Measurements from ENCODE around the gene AQR. TPM values are rescaled to one million over a fixed set of nuclear protein-coding genes. Genes with fewer than 3 reads are reported as not detected.

AQR gene
- total RNA-seq, 1 experiment from 2014 or later, result 62.1 TPM

DNA sequence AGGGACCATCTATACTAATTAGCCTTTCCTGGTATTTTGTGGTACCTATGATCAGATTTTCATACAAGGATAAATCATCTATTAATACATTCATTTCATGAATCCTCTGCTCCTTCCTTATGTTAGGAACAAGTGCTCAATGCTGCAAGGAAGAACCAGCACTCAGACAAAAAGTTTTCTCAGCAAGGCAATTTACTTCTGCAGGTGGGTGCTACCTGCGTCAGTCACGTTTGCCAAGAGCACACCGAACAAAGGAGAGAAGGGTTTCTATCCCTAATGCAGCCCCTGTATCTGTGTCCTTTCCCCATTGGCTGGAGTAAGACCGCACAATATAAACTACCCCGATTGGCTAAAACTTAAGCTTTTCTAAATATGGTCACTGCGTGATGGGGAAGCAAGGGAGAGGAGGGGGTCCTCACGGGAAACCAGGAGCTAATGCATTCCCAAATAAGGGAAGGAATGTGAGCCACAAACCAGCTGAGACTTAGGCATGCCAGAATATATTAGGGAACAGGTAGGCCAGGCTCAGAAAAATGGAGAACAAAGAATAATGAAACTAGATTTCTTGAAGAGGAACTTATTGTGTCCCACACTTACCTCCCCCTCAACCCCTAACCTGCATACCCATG lies 76.5 kb downstream of the AQR start (continued):
- TF ChIP-seq ZBTB21 (CRISPR knock-in tag; IDR thresholded peaks at IDR 0.05; ENCODE audit: borderline replicate concordance) (no peak), NFE2L1 (CRISPR knock-in tag; IDR thresholded peaks at IDR 0.05) (no peak), MXD4 (CRISPR knock-in tag; IDR thresholded peaks at IDR 0.05; ENCODE audit: borderline replicate concordance) (no peak)
- TF ChIP-seq, protein P1, sequence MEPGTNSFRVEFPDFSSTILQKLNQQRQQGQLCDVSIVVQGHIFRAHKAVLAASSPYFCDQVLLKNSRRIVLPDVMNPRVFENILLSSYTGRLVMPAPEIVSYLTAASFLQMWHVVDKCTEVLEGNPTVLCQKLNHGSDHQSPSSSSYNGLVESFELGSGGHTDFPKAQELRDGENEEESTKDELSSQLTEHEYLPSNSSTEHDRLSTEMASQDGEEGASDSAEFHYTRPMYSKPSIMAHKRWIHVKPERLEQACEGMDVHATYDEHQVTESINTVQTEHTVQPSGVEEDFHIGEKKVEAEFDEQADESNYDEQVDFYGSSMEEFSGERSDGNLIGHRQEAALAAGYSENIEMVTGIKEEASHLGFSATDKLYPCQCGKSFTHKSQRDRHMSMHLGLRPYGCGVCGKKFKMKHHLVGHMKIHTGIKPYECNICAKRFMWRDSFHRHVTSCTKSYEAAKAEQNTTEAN (CRISPR knock-in tag; IDR thresholded peaks at IDR 0.05), result no peak
- TF ChIP-seq, protein P2, sequence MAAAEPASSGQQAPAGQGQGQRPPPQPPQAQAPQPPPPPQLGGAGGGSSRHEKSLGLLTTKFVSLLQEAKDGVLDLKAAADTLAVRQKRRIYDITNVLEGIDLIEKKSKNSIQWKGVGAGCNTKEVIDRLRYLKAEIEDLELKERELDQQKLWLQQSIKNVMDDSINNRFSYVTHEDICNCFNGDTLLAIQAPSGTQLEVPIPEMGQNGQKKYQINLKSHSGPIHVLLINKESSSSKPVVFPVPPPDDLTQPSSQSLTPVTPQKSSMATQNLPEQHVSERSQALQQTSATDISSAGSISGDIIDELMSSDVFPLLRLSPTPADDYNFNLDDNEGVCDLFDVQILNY (CRISPR knock-in tag; IDR thresholded peaks at IDR 0.05), result no peak

DNA sequence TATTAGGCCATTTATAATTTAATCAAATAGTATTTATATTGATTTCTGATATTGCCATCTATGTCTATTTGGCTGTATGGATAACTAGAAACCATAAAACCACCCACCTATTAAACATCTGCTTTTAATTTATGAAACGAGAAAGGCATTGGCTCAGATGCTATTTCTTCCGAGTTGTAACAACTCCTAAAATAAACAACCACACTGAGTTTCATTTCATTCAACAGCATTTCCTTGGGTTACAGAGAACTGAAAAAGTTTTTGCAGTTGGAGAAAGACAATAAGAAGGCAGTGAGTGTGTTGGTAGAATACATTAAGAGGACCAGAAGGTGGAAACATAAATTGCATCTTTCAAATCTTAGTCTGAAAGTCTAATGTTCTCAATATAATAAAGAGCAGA lies 79.1 kb downstream of the AQR start:
- H3K9me3 Mint-ChIP-seq, result peaks cover 31% of the 10 kb centered on the region
- DNase-seq (ENCODE audit: low spot score) (no peak), ATAC-seq (no peak)
- H3K36me3 Mint-ChIP-seq, result peaks cover 72% of the 10 kb centered on the region
- ChIA-PET POLR2A (no interaction called here), CTCF (interaction anchor here (1.0 kb wide), 1 partner anchor 280 kb away, joined by 3 read pairs; no protein-coding TSS in a partner anchor)
- no peak overlapping the region for H3K4me3 Mint-ChIP-seq
- H3K27me3 Mint-ChIP-seq (ENCODE audit: low read depth), result no peaks in the 10 kb centered on the region
- TF ChIP-seq ZNF423 (CRISPR knock-in tag; IDR thresholded peaks at IDR 0.05) (no peak), MXD4 (CRISPR knock-in tag; IDR thresholded peaks at IDR 0.05; ENCODE audit: borderline replicate concordance) (no peak), ELF4 (CRISPR knock-in tag; IDR thresholded peaks at IDR 0.05; ENCODE audit: low read depth) (no peak), SOX15 (CRISPR knock-in tag; IDR thresholded peaks at IDR 0.05) (no peak), TEAD1 (CRISPR knock-in tag; IDR thresholded peaks at IDR 0.05) (no peak), NFYB (CRISPR knock-in tag; conservative IDR thresholded peaks at IDR 0.05; ENCODE audit: low read depth) (no peak)
- TF ChIP-seq, protein P3, sequence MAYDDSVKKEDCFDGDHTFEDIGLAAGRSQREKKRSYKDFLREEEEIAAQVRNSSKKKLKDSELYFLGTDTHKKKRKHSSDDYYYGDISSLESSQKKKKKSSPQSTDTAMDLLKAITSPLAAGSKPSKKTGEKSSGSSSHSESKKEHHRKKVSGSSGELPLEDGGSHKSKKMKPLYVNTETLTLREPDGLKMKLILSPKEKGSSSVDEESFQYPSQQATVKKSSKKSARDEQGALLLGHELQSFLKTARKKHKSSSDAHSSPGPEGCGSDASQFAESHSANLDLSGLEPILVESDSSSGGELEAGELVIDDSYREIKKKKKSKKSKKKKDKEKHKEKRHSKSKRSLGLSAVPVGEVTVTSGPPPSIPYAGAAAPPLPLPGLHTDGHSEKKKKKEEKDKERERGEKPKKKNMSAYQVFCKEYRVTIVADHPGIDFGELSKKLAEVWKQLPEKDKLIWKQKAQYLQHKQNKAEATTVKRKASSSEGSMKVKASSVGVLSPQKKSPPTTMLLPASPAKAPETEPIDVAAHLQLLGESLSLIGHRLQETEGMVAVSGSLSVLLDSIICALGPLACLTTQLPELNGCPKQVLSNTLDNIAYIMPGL (CRISPR knock-in tag; IDR thresholded peaks at IDR 0.05), result no peak
- TF ChIP-seq, protein P4, sequence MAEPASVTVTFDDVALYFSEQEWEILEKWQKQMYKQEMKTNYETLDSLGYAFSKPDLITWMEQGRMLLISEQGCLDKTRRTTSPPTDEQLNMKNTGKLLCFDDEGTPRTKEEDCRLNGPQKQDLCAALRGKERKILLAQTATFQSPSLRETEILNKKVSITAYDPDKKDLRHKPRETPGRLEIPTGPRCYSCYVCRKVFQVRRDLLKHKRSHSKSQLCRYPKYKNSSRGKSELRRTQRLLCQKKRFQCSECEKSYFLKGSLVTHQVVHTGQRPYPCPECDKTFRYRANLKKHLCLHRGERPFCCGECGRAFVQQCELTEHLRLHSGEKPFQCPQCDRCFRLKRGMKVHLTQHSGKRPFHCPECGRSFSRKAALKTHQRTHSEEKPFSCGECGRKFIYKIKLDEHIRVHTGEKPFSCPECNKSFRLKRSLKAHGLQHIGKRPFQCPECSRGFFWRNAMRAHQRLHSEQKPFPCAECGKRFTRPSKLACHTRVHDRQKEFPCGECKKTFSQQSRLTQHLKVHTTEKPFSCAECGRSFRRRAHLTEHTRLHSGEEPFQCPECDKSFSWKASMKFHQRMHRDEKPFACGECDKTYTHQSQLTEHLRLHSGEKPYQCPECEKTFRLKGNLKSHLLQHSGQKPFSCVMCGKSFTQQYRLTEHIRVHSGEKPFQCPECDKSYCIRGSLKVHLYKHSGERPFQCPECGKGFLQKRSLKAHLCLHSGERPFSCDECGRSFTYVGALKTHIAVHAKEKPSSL (CRISPR knock-in tag; conservative IDR thresholded peaks at IDR 0.05), result no peak
- TF ChIP-seq, protein P2 (CRISPR knock-in tag; IDR thresholded peaks at IDR 0.05), result no peak
- TF ChIP-seq, protein P5, sequence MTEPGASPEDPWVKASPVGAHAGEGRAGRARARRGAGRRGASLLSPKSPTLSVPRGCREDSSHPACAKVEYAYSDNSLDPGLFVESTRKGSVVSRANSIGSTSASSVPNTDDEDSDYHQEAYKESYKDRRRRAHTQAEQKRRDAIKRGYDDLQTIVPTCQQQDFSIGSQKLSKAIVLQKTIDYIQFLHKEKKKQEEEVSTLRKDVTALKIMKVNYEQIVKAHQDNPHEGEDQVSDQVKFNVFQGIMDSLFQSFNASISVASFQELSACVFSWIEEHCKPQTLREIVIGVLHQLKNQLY (CRISPR knock-in tag; IDR thresholded peaks at IDR 0.05), result no peak
- TF ChIP-seq, protein P6, sequence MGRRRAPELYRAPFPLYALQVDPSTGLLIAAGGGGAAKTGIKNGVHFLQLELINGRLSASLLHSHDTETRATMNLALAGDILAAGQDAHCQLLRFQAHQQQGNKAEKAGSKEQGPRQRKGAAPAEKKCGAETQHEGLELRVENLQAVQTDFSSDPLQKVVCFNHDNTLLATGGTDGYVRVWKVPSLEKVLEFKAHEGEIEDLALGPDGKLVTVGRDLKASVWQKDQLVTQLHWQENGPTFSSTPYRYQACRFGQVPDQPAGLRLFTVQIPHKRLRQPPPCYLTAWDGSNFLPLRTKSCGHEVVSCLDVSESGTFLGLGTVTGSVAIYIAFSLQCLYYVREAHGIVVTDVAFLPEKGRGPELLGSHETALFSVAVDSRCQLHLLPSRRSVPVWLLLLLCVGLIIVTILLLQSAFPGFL (CRISPR knock-in tag; IDR thresholded peaks at IDR 0.05; ENCODE audit: borderline replicate concordance), result no peak
- TF ChIP-seq, protein P7, sequence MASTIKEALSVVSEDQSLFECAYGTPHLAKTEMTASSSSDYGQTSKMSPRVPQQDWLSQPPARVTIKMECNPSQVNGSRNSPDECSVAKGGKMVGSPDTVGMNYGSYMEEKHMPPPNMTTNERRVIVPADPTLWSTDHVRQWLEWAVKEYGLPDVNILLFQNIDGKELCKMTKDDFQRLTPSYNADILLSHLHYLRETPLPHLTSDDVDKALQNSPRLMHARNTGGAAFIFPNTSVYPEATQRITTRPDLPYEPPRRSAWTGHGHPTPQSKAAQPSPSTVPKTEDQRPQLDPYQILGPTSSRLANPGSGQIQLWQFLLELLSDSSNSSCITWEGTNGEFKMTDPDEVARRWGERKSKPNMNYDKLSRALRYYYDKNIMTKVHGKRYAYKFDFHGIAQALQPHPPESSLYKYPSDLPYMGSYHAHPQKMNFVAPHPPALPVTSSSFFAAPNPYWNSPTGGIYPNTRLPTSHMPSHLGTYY (CRISPR knock-in tag; IDR thresholded peaks at IDR 0.05), result no peak
- TF ChIP-seq, protein P8, sequence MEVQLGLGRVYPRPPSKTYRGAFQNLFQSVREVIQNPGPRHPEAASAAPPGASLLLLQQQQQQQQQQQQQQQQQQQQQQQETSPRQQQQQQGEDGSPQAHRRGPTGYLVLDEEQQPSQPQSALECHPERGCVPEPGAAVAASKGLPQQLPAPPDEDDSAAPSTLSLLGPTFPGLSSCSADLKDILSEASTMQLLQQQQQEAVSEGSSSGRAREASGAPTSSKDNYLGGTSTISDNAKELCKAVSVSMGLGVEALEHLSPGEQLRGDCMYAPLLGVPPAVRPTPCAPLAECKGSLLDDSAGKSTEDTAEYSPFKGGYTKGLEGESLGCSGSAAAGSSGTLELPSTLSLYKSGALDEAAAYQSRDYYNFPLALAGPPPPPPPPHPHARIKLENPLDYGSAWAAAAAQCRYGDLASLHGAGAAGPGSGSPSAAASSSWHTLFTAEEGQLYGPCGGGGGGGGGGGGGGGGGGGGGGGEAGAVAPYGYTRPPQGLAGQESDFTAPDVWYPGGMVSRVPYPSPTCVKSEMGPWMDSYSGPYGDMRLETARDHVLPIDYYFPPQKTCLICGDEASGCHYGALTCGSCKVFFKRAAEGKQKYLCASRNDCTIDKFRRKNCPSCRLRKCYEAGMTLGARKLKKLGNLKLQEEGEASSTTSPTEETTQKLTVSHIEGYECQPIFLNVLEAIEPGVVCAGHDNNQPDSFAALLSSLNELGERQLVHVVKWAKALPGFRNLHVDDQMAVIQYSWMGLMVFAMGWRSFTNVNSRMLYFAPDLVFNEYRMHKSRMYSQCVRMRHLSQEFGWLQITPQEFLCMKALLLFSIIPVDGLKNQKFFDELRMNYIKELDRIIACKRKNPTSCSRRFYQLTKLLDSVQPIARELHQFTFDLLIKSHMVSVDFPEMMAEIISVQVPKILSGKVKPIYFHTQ (CRISPR knock-in tag; IDR thresholded peaks at IDR 0.05), result no peak
- H3K4me1 Mint-ChIP-seq, result peaks cover 2% of the 10 kb centered on the region; the same call in 1 of the 2 replicates
- no peak overlapping the region for H3K27ac Mint-ChIP-seq

Data from WTC11 (cell line).